Articular chondrocyte of knee joint (primary cell): ENCODE measurements around the gene PAX9. TPM values are rescaled to one million over a fixed set of nuclear protein-coding genes. Genes with fewer than 3 reads are reported as not detected.

ENCODE experiments used
- total RNA-seq: library from RNA; depleted of rRNA; stranded (reverse); fragments of >200 nt; gene quantifications from 2 replicates; pipeline ENCODE4 v1.2.3, GENCODE V29; 2012

PAX9 gene
- total RNA-seq: under 0.01 and 0.22 TPM in 2 replicates

DNA sequence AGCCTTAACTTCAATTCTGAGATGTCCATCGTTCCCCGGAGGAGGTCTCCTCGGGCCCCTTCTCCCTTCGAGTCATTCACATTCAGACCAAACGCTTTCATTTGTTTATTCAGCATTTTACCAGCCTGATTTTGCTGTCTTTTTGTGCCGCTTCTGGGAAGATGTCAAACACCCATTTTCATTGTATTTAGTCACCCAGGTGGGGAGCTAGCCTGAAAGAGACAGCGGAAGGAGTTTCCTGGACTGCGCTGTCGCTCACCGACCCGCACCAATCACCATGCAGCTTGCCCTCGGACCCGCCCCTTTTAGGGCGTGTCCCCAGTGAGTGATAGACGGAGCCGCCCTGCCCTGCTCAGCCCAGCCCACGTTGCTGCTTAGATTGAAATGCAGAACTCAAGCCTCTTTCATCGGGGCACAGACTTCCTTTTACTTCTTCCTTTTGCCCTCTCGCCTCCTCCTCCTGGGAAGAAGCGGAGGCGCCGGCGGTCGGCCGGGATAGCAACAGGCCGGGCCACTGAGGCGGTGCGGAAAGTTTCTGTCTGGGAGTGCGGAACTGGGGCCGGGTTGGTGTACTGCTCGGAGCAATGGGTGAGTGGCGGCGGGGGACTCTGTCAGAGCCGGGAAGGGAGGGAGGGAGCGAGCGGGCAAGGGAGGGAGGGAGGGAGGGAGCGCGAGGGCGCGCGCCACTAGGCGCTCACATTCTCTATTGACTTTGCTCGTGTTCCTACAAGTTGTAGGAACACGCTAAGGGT is at the start of gene PAX9:
Gene PAX9 (plus strand): TSS at position 355 of the 752 bp plus-strand sequence. CDS start 230 bp downstream, at position 585.

Other genes with a start within 250 kb of the PAX9 start
- not detected in 2 replicates for gene NKX2-1, start 141.6 kb upstream of the PAX9 start, total RNA-seq
- not detected in 2 replicates for gene NKX2-8, start 79.2 kb upstream of the PAX9 start, total RNA-seq